PC-3 (cell line): Measurements from ENCODE around the gene TMTC2. TPM values are rescaled to one million over a fixed set of nuclear protein-coding genes. Genes with fewer than 3 reads are reported as not detected.
A peak's percentile ranks its signal among the peaks of the same experiment; 100 is the strongest.

ENCODE experiments used
- ATAC-seq: fragments of 200-7000 bp; cut with Tn5 transposase; 2 replicates; pipeline ENCODE4 v1.9.1; 2020; ENCODE audit warnings: mild to moderate bottlenecking, moderate library complexity
- BruUV-seq: library from RNA; stranded (reverse); fragments of 400-500 nt; replicated peaks from 2 replicates; lab custom pipeline; 2021; lab: Mats Ljungman, UMichigan
- CTCF ChIA-PET: fragments of 300-600 bp; sonication (Branson Sonifier 250); formaldehyde crosslinking; loops from one replicate; lab custom pipeline; 2022; ENCODE audit warnings: antibody characterized with exemption; lab: Charles Lee
- POLR2A ChIA-PET: fragments of 300-600 bp; sonication (Branson Sonifier 250); formaldehyde crosslinking; loops from one replicate; lab custom pipeline; 2022; ENCODE audit warnings: antibody characterized with exemption; ENCODE audit not compliant: unreplicated experiment; lab: Charles Lee
- DNase-seq: peaks from one replicate; pipeline ENCODE4 v3.0.0-alpha.2; 2015
- H2AFZ ChIP-seq: fragments of 300-600 bp; sonication (generic); 2 replicates; pipeline ENCODE4 v1.6.0; 2016; ENCODE audit warnings: antibody characterized with exemption, low read length
- H3F3A ChIP-seq: fragments of 300-600 bp; sonication (generic); one replicate; pipeline ENCODE4 v1.6.0; 2017; ENCODE audit warnings: antibody characterized with exemption, low read length, control low read depth, mild to moderate bottlenecking; ENCODE audit not compliant: unreplicated experiment
- H3K27ac ChIP-seq: fragments of 300-600 bp; sonication (generic); 2 replicates; pipeline ENCODE4 v1.5.1; 2016; ENCODE audit warnings: mild to moderate bottlenecking, low read length
- H3K27me3 ChIP-seq: fragments of 300-600 bp; sonication (generic); 2 replicates; pipeline ENCODE4 v1.6.1; 2016; ENCODE audit warnings: low read length, mixed read lengths
- H3K36me3 ChIP-seq: fragments of 300-600 bp; sonication (generic); 2 replicates; pipeline ENCODE4 v1.6.1; 2016; ENCODE audit warnings: low read depth, mixed run types, low read length, mixed read lengths
- H3K4me1 ChIP-seq: fragments of 300-600 bp; sonication (generic); 2 replicates; pipeline ENCODE4 v1.5.1; 2016; ENCODE audit warnings: low read length; ENCODE audit not compliant: insufficient read depth
- H3K4me2 ChIP-seq: fragments of 300-600 bp; sonication (generic); 2 replicates; pipeline ENCODE4 v1.6.0; 2016; ENCODE audit warnings: low read length
- H3K4me3 ChIP-seq: fragments of 300-600 bp; sonication (generic); 2 replicates; pipeline ENCODE4 v1.5.1; 2016; ENCODE audit warnings: mild to moderate bottlenecking, low read length, mixed read lengths
- H3K79me2 ChIP-seq: fragments of 300-600 bp; sonication (generic); 2 replicates; pipeline ENCODE4 v1.6.1; 2017; ENCODE audit warnings: low read length, mixed read lengths
- H3K9ac ChIP-seq: fragments of 300-600 bp; sonication (generic); 2 replicates; pipeline ENCODE4 v1.6.0; 2016; ENCODE audit warnings: mild to moderate bottlenecking, low read length
- H3K9me2 ChIP-seq: fragments of 300-600 bp; sonication (generic); replicated peaks from 2 replicates; pipeline ENCODE4 v1.6.1; 2016; ENCODE audit warnings: mixed run types, low read length, mixed read lengths
- H3K9me3 ChIP-seq: fragments of 300-600 bp; sonication (generic); 2 replicates; pipeline ENCODE4 v1.6.1; 2016; ENCODE audit warnings: low read length, mixed read lengths
- H4K20me1 ChIP-seq: fragments of 300-600 bp; sonication (generic); 2 replicates; pipeline ENCODE4 v1.6.1; 2016; ENCODE audit warnings: low read length, mixed read lengths
- EZH2 ChIP-seq: fragments of 300-600 bp; sonication (generic); IDR thresholded peaks from one replicate; pipeline ENCODE4 v1.6.1; 2017; ENCODE audit warnings: antibody characterized with exemption, mild to moderate bottlenecking, low read length; ENCODE audit not compliant: unreplicated experiment
- EZH2phosphoT487 ChIP-seq: fragments of 300-600 bp; sonication (generic); IDR thresholded peaks from 2 replicates; pipeline ENCODE4 v1.6.1; 2018; ENCODE audit warnings: mild to moderate bottlenecking, antibody characterized with exemption, low read length, borderline replicate concordance
- intact Hi-C: fragments of 100-400 bp; cut with micrococcal nuclease; formaldehyde crosslinking; loops from 2 replicates; pipeline ENCODE4 v1.9.0; 2023
- total RNA-seq: library from RNA; depleted of rRNA; stranded (reverse); fragments of >200 nt; gene quantifications from 2 replicates; pipeline ENCODE4 v1.2.3, GENCODE V29; 2014
- TF ChIP-seq, protein P1 (sequence below): fragments of 300-600 bp; sonication (generic); conservative IDR thresholded peaks from 2 replicates; pipeline ENCODE4 v1.5.1; 2017; ENCODE audit warnings: antibody characterized with exemption, low read depth, mild to moderate bottlenecking, low read length

TMTC2 gene
- total RNA-seq, 1 experiment from 2014 or later: 10.7 TPM

DNA sequence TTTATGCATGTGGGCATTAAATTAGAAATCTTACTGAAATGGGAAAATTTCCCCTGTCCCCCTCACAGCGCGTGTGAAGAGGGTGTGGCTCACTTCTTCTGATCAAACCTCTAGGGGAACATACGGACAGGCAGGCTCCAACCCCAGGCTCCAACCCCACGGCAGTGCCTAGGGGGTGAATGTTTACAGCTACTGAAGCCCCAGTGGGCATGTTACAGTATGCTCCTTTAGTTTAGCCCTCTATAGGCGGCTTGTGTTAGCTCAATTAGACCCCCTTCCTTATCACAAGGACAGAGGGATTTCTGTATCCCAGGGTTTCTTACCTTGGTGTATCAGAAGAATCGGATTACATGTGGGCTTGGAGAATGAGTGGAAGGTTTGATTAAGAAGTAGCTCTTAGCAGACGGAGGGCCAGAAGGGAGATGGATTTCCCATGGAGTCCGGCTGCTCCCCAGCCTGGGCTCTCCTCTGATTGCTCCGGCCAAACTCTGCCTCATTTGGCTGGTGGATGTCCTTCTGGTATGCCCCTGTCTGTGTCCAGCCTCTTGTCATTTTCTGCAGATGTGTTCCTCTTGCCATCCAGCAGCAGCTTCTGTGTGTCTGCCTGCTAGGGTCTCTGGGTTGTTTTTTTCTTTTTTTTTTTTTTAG is 223.7 kb downstream of the TMTC2 start:
- Histone ChIP-seq H3K27ac (no peak overlapping the region), H3K27me3 (no peaks in the 10 kb centered on the region), H2AFZ (no peak overlapping the region), H3K9me3 (no peaks in the 10 kb centered on the region), H3K36me3 (no peaks in the 10 kb centered on the region), H3K4me2 (no peak overlapping the region), H3K9me2 (no peaks in the 10 kb centered on the region), H3F3A (no peaks in the 10 kb centered on the region), H3K79me2 (no peaks in the 10 kb centered on the region), H3K4me3 (no peak overlapping the region), H3K4me1 (peaks cover 7% of the 10 kb centered on the region), H3K9ac (no peak overlapping the region), H4K20me1 (no peaks in the 10 kb centered on the region)
- ChIA-PET POLR2A (no interaction called here), CTCF (no interaction called here)
- ATAC-seq (no peak), DNase-seq (no peak)
- no peak for TF ChIP-seq EZH2phosphoT487
- intact Hi-C loops: no loop called here
- BruUV-seq: no TSS peak

DNA sequence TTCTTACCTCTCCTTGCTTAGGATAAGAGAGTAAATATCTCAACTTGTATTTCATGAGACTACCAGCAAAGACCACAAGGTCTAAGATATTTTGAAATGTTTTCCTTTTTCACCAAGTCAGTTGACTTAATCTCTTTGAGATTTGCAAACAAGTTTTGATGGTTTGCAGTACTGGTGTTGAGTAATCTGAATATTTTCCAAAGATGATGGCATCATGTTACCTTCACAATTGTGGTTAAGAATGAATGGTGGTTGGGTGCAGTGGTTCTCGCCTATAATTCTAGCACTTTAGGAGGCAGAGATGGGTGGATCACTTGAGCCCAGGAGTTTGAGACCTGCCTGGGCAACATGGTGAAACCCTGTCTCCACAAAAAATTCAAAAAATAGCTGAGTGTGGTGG is 225.7 kb downstream of the TMTC2 start:
- Histone ChIP-seq H3K27me3 (no peaks in the 10 kb centered on the region), H3K9me3 (no peaks in the 10 kb centered on the region), H3K9ac (no peak overlapping the region), H3K4me1 (peaks cover 7% of the 10 kb centered on the region), H3F3A (no peaks in the 10 kb centered on the region), H3K27ac (no peak overlapping the region), H2AFZ (no peak overlapping the region), H3K4me3 (no peak overlapping the region), H3K79me2 (no peaks in the 10 kb centered on the region), H3K36me3 (no peaks in the 10 kb centered on the region), H4K20me1 (no peaks in the 10 kb centered on the region), H3K4me2 (no peak overlapping the region), H3K9me2 (no peaks in the 10 kb centered on the region)
- TF ChIP-seq, protein P1, sequence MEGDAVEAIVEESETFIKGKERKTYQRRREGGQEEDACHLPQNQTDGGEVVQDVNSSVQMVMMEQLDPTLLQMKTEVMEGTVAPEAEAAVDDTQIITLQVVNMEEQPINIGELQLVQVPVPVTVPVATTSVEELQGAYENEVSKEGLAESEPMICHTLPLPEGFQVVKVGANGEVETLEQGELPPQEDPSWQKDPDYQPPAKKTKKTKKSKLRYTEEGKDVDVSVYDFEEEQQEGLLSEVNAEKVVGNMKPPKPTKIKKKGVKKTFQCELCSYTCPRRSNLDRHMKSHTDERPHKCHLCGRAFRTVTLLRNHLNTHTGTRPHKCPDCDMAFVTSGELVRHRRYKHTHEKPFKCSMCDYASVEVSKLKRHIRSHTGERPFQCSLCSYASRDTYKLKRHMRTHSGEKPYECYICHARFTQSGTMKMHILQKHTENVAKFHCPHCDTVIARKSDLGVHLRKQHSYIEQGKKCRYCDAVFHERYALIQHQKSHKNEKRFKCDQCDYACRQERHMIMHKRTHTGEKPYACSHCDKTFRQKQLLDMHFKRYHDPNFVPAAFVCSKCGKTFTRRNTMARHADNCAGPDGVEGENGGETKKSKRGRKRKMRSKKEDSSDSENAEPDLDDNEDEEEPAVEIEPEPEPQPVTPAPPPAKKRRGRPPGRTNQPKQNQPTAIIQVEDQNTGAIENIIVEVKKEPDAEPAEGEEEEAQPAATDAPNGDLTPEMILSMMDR: no peak
- no peak for TF ChIP-seq EZH2
- TF ChIP-seq EZH2phosphoT487: no peak
- ATAC-seq: no peak
- peak; percentile 63 for DNase-seq
- ChIA-PET POLR2A (no interaction called here), CTCF (no interaction called here)
- intact Hi-C loops: no loop called here
- BruUV-seq: no TSS peak

DNA sequence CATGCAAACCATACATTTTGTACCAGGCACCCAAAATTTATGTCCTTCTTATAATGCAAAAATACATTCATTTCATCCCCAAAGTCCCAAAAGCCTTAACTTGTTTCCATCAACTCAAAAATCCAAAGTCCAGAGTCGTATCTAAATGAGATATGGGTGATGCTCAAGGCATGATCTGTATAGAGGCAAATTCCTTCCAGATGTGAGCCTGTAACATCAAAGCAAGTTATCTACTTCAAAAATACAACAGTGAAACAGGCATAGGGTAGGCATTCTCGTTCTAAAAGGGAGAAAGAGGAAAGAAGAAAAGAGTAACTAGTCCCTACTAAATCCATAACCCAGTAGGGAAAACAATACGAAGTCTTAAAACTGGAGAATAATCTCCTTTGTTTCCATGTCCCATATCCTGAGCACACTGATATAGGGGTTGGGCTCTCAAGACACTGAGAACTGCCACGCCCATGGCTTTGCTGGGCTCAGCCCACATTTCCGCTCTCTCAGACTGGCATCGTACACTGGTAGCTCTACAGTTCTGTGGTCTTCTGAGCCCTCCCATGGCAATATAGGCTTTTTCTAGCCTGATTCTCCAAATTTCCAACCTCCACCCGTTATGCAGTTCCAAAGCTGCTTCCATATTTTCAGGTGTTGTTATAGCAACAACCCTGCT is 232.8 kb downstream of the TMTC2 start:
- H3K27ac ChIP-seq: no peak overlapping the region
- H3K79me2 ChIP-seq: no peaks in the 10 kb centered on the region
- CTCF ChIA-PET: no interaction called here
- H3K4me3 ChIP-seq: no peak overlapping the region
- no peak overlapping the region for H3K9ac ChIP-seq
- POLR2A ChIA-PET: no interaction called here
- BruUV-seq: no TSS peak
- no peak overlapping the region for H2AFZ ChIP-seq
- no peak overlapping the region for H3K4me2 ChIP-seq
- TF ChIP-seq EZH2phosphoT487 (no peak), EZH2 (no peak)
- TF ChIP-seq, protein P1: no peak
- no peaks in the 10 kb centered on the region for H3F3A ChIP-seq
- H3K36me3 ChIP-seq: no peaks in the 10 kb centered on the region
- no peaks in the 10 kb centered on the region for H3K9me3 ChIP-seq
- ATAC-seq: no peak
- no peaks in the 10 kb centered on the region for H3K9me2 ChIP-seq
- intact Hi-C loops: no loop called here
- H4K20me1 ChIP-seq: no peaks in the 10 kb centered on the region
- DNase-seq: no peak
- H3K4me1 ChIP-seq: no peaks in the 10 kb centered on the region
- H3K27me3 ChIP-seq: no peaks in the 10 kb centered on the region
